GM23248 (cell line): Measurements from ENCODE around the gene CDIP1. TPM values are rescaled to one million over a fixed set of nuclear protein-coding genes. Genes with fewer than 3 reads are reported as not detected.

Source experiments
- DNase-seq: peaks from one replicate; pipeline ENCODE4 v3.0.0-alpha.2; 2015
- H2AFZ ChIP-seq: fragments of 200-600 bp; sonication (generic); 2 replicates; pipeline ENCODE4 v1.6.1; 2016; ENCODE audit warnings: antibody characterized with exemption
- H3F3A ChIP-seq: fragments of 200-600 bp; sonication (generic); 2 replicates; pipeline ENCODE4 v1.6.1; 2016; ENCODE audit warnings: mild to moderate bottlenecking, antibody characterized with exemption, mixed run types; ENCODE audit not compliant: insufficient read depth
- H3K27ac ChIP-seq: fragments of 200-600 bp; sonication (generic); 2 replicates; pipeline ENCODE4 v1.5.1; 2016; ENCODE audit warnings: mild to moderate bottlenecking
- H3K27me3 ChIP-seq: fragments of 200-600 bp; sonication (generic); replicated peaks from 2 replicates; pipeline ENCODE4 v1.6.1; 2016; ENCODE audit warnings: mild to moderate bottlenecking; ENCODE audit not compliant: insufficient read depth
- H3K36me3 ChIP-seq: fragments of 200-600 bp; sonication (generic); 2 replicates; pipeline ENCODE4 v1.6.1; 2016; ENCODE audit warnings: low read depth, mild to moderate bottlenecking
- H3K4me1 ChIP-seq: fragments of 200-600 bp; sonication (generic); 2 replicates; pipeline ENCODE4 v1.6.1; 2016; ENCODE audit warnings: mild to moderate bottlenecking; ENCODE audit not compliant: insufficient read depth
- H3K4me2 ChIP-seq: fragments of 200-600 bp; sonication (generic); one replicate; pipeline ENCODE4 v1.6.1; 2016; ENCODE audit warnings: mild to moderate bottlenecking; ENCODE audit not compliant: unreplicated experiment
- H3K4me3 ChIP-seq: fragments of 200-600 bp; sonication (generic); 2 replicates; pipeline ENCODE4 v1.5.1; 2016; ENCODE audit warnings: mild to moderate bottlenecking
- H3K79me2 ChIP-seq: fragments of 200-600 bp; sonication (generic); 2 replicates; pipeline ENCODE4 v1.6.1; 2016; ENCODE audit warnings: mild to moderate bottlenecking; ENCODE audit not compliant: insufficient read depth
- H3K9ac ChIP-seq: fragments of 200-600 bp; sonication (generic); 2 replicates; pipeline ENCODE4 v1.6.1; 2016; ENCODE audit warnings: mild to moderate bottlenecking
- H3K9me2 ChIP-seq: fragments of 200-600 bp; sonication (generic); 2 replicates; pipeline ENCODE4 v1.6.1; 2016; ENCODE audit warnings: mixed run types, mild to moderate bottlenecking, moderate library complexity; ENCODE audit not compliant: insufficient read depth
- H3K9me3 ChIP-seq: fragments of 200-600 bp; sonication (generic); one replicate; pipeline ENCODE4 v1.6.1; 2017; ENCODE audit warnings: low read depth
- H4K20me1 ChIP-seq: fragments of 200-600 bp; sonication (generic); 2 replicates; pipeline ENCODE4 v1.6.0; 2016; ENCODE audit not compliant: insufficient read depth
- EZH2 ChIP-seq: fragments of 200-600 bp; sonication (generic); IDR thresholded peaks from 2 replicates; pipeline ENCODE4 v1.6.1; 2018; ENCODE audit warnings: antibody characterized with exemption, mild to moderate bottlenecking; ENCODE audit not compliant: insufficient read depth, poor library complexity, severe bottlenecking
- EZH2phosphoT487 ChIP-seq: fragments of 200-600 bp; sonication (generic); IDR thresholded peaks from 2 replicates; pipeline ENCODE4 v1.6.1; 2018; ENCODE audit warnings: antibody characterized with exemption, moderate library complexity, mild to moderate bottlenecking, low read depth; ENCODE audit not compliant: insufficient read depth
- WGBS, 2 experiments: methylation state at CpG; one replicate each; pipeline ENCODE4 v1.1.6; 2015 to 2017; ENCODE audit warnings: low lambda C conversion rate in 2 of 2, low coverage in 1 of 2; ENCODE audit errors: missing lambda C conversion rate in 2 of 2; 5-methylcytosine and 5-hydroxymethylcytosine counted together
- in situ Hi-C: fragments of 300-500 bp; cut with MboI; formaldehyde crosslinking; loops from 2 replicates; pipeline ENCODE4 v1.15.0; 2020
- polyA plus RNA-seq: library from polyadenylated mRNA; unstranded; fragments of >200 nt; fragmentation: Nextera tagmentation; extraction: Ambion mirVana; gene quantifications from 2 replicates; pipeline ENCODE4 v1.2.1, GENCODE V29; 2016
- total RNA-seq: library from RNA; depleted of rRNA; stranded (reverse); fragments of >200 nt; shearing (Covaris generic); gene quantifications from 2 replicates; pipeline ENCODE4 v1.2.3, GENCODE V29; 2014

Gene CDIP1
- total and polyA plus RNA-seq, 2 experiments from 2014 or later, result 14.7 to 17.7 TPM

DNA sequence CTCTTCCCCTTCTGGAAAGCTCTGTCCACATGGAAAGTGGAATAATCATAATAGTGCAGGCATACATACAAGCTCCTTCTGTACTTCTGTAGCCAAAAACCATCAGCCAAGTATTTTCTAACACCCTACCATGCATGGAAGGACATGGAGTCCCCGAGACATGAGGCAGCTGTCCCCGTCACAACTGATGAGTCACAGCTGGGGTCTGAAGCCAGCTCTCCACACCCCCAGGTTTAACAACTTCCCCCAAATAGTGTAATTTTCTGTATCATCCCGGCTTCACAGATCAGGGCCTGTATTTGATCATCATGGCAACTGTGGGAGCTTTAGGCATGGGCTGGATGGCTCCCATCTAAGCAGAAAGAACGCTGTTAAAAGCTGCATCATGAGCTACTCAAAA lies 34.1 kb upstream of the CDIP1 start:
- no peak overlapping the region for H3K9ac ChIP-seq
- no peaks in the 10 kb centered on the region for H3K79me2 ChIP-seq
- TF ChIP-seq EZH2phosphoT487 (no peak), EZH2 (no peak)
- 30% methylated on average over 4 of the region's 4 CpGs for WGBS, 2 experiments
- no peak overlapping the region for H3K4me3 ChIP-seq
- no peak overlapping the region for H3K4me2 ChIP-seq
- H3K4me1 ChIP-seq, result no peaks in the 10 kb centered on the region
- no peaks in the 10 kb centered on the region for H3F3A ChIP-seq
- H3K27me3 ChIP-seq, result no peaks in the 10 kb centered on the region
- no peak overlapping the region for H2AFZ ChIP-seq
- H3K27ac ChIP-seq, result no peak overlapping the region
- H3K9me2 ChIP-seq, result no peaks in the 10 kb centered on the region
- peak; percentile 16 for DNase-seq
- in situ Hi-C loops, result no loop called here
- H3K36me3 ChIP-seq, result no peaks in the 10 kb centered on the region
- H4K20me1 ChIP-seq, result no peaks in the 10 kb centered on the region
- H3K9me3 ChIP-seq, result no peaks in the 10 kb centered on the region

DNA sequence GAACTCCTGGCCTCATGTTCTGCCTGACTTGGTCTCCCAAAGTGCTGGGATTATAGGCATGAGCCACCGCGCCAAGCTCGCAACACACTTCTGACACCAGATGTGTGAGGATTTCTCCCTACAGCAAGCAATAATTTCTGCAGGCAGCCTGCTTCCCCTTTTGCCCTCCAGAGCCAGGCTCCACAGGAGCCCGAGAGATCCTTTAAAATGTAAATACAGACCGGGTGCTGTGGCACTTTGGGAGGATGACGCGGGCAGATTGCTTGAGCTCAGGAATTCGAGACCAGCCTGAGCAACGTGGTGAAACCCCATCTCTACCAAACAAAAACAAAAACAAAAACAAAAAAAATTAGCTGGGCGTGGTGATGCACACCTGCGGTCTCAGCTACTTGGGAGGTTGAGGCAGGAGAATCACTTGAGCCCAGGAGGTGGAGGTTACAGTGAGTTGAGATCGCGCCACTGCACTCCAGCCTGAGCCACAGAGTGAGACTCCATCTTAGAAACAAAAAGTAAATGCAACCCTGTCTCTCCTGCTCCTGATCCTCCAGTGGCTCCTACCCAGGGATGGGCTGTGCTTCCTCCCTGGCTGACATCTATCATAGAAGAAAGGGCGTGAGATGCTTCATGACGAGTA lies 32.2 kb upstream of the CDIP1 start:
- no peak for TF ChIP-seq EZH2phosphoT487
- TF ChIP-seq EZH2, result no peak
- Histone ChIP-seq H3K79me2 (no peaks in the 10 kb centered on the region), H3K27me3 (no peaks in the 10 kb centered on the region), H3K4me2 (no peak overlapping the region), H3K9ac (no peak overlapping the region), H3K4me1 (no peaks in the 10 kb centered on the region), H4K20me1 (no peaks in the 10 kb centered on the region), H3K36me3 (no peaks in the 10 kb centered on the region), H3K9me2 (no peaks in the 10 kb centered on the region), H3K4me3 (no peak overlapping the region), H3F3A (no peaks in the 10 kb centered on the region), H2AFZ (no peak overlapping the region), H3K27ac (no peak overlapping the region), H3K9me3 (no peaks in the 10 kb centered on the region)
- no peak for DNase-seq
- in situ Hi-C loops, result no loop called here
- 57 to 61% methylated on average over 15 of the region's 15 CpGs for WGBS, 2 experiments

DNA sequence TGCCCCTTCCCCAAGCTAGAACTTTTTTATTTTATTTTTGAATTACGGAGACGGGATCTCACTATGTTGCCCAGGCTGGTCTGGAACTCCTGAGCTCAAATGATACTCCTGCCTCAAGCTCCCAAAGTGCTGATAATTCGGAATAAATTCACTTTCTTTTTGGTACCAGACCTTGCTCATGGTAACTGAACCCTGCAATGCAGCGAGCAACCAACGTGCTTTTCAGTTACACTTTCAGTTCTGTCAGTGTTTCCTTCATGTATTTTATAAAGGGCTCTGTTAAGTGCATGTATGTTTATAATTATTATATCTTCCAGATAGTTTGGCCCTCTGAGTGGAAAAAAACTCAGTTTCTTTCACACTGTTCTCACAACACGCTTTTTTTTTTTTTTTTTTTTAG lies 31.5 kb upstream of the CDIP1 start:
- no peaks in the 10 kb centered on the region for H3K36me3 ChIP-seq
- no peaks in the 10 kb centered on the region for H3K9me3 ChIP-seq
- H3K27me3 ChIP-seq, result no peaks in the 10 kb centered on the region
- DNase-seq, result no peak
- no peak overlapping the region for H2AFZ ChIP-seq
- H3K27ac ChIP-seq, result no peak overlapping the region
- H3K9ac ChIP-seq, result no peak overlapping the region
- no peaks in the 10 kb centered on the region for H3F3A ChIP-seq
- no peak overlapping the region for H3K4me3 ChIP-seq
- in situ Hi-C loops, result no loop called here
- no peaks in the 10 kb centered on the region for H3K4me1 ChIP-seq
- no peaks in the 10 kb centered on the region for H4K20me1 ChIP-seq
- TF ChIP-seq EZH2phosphoT487, result no peak
- no peak for TF ChIP-seq EZH2
- no peaks in the 10 kb centered on the region for H3K9me2 ChIP-seq
- H3K4me2 ChIP-seq, result no peak overlapping the region
- WGBS, 2 experiments, result 70% methylated on average over 6 of the region's 6 CpGs
- H3K79me2 ChIP-seq, result no peaks in the 10 kb centered on the region

DNA sequence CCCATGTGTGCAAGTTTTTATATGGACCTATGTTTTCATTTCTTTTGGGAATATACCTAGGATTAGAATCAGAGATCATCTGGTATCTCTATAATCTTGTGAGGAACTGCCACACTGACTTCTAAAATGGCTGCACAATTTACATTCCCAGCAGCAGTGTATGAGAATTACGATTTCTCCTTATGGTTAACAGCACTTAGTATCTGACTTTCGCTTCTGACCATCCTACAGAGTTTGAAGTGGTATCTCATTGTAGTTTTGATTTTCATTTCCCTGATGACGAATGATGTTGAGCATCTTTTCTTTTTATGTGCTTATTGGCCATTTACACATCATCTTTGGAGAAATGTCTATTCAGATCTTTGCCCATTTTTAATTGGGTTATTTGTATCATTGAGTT lies 27.6 kb upstream of the CDIP1 start:
- DNase-seq, result no peak
- in situ Hi-C loops, result no loop called here
- 58 to 69% methylated on average over 3 of the region's 3 CpGs for WGBS, 2 experiments

More for the DNA sequence above, 27.6 kb upstream of the CDIP1 start:
- no peak overlapping the region for H3K4me3 ChIP-seq
- no peaks in the 10 kb centered on the region for H3K9me3 ChIP-seq
- H4K20me1 ChIP-seq, result no peaks in the 10 kb centered on the region
- no peaks in the 10 kb centered on the region for H3F3A ChIP-seq
- no peak overlapping the region for H3K9ac ChIP-seq
- H3K27ac ChIP-seq, result no peak overlapping the region
- TF ChIP-seq EZH2phosphoT487, result no peak
- TF ChIP-seq EZH2, result no peak
- H2AFZ ChIP-seq, result no peak overlapping the region
- H3K36me3 ChIP-seq, result no peaks in the 10 kb centered on the region
- no peak overlapping the region for H3K4me2 ChIP-seq
- H3K9me2 ChIP-seq, result no peaks in the 10 kb centered on the region
- no peaks in the 10 kb centered on the region for H3K79me2 ChIP-seq
- no peaks in the 10 kb centered on the region for H3K4me1 ChIP-seq
- peaks cover 10% of the 10 kb centered on the region for H3K27me3 ChIP-seq
